Thyroid gland (tissue), 4 donors: Measurements from ENCODE around the gene CBL.

Experiments used
- CTCF ChIP-seq, 6 experiments: fragments of 200-600 bp in 3 of 6; fragments of 450-650 bp in 3 of 6; sonication (generic) in 3 of 6; IDR thresholded peaks; one replicate each; pipeline ENCODE4 v1.5.1; 2016 to 2019; ENCODE audit warnings: antibody characterized with exemption in 6 of 6, mild to moderate bottlenecking in 2 of 6, inconsistent platforms in 1 of 6, moderate library complexity in 1 of 6
- POLR2A ChIP-seq, 2 donors: fragments of 450-650 bp; IDR thresholded peaks; one replicate each; pipeline ENCODE4 v1.6.1; 2017; ENCODE audit warnings: antibody characterized with exemption in 2 of 2, mild to moderate bottlenecking in 2 of 2, moderate library complexity in 1 of 2

GRCh38 chr11:119223856-119224255, 17.7 kb downstream of the CBL start:
- no peak for TF ChIP-seq CTCF (IDR thresholded peaks at IDR 0.05)
- TF ChIP-seq POLR2A (IDR thresholded peaks at IDR 0.05) = no peak
